Esophagus muscularis mucosa (tissue), 4 donors: Measurements from ENCODE around the gene FNIP1. TPM values are rescaled to one million over a fixed set of nuclear protein-coding genes. Genes with fewer than 3 reads are reported as not detected.

ENCODE experiments used
- DNase-seq: peaks from one replicate; pipeline ENCODE4 v3.0.0-alpha.2; 2017; ENCODE audit errors: extremely low spot score
- H3K27ac ChIP-seq, 4 donors: fragments of 200-600 bp; sonication (generic); replicated peaks in 1 of 4; 1 replicate in 3 of 4; 2 replicates in 1 of 4; pipeline ENCODE4 v1.5.1; 2016 to 2019; ENCODE audit warnings: mild to moderate bottlenecking in 1 of 4
- H3K27me3 ChIP-seq, 4 donors: fragments of 200-600 bp; sonication (generic); one replicate each; pipeline versions ENCODE4 v1.5.1 to v1.6.0; 2016 to 2019
- H3K36me3 ChIP-seq, 4 donors: fragments of 200-600 bp; sonication (generic); one replicate each; pipeline ENCODE4 v1.5.1; 2016 to 2019
- H3K4me1 ChIP-seq, 4 donors: fragments of 200-600 bp; sonication (generic); one replicate each; pipeline ENCODE4 v1.5.1; 2016 to 2019
- H3K4me3 ChIP-seq, 4 donors: fragments of 200-600 bp; sonication (generic); 1 replicate in 2 of 4; 2 replicates in 2 of 4; pipeline ENCODE4 v1.5.1; 2016 to 2019; ENCODE audit warnings: mild to moderate bottlenecking in 4 of 4, moderate library complexity in 1 of 4
- H3K9me3 ChIP-seq, 4 donors: fragments of 200-600 bp; sonication (generic); 1 replicate in 3 of 4; 2 replicates in 1 of 4; pipeline ENCODE4 v1.5.1; 2016 to 2019
- CTCF ChIP-seq, 3 experiments: fragments of 200-600 bp in 2 of 3; fragments of 450-650 bp in 1 of 3; sonication (generic) in 2 of 3; IDR thresholded peaks; one replicate each; pipeline ENCODE4 v1.5.1; 2017 to 2019; ENCODE audit warnings: antibody characterized with exemption in 3 of 3, mild to moderate bottlenecking in 2 of 3, moderate library complexity in 1 of 3
- EP300 ChIP-seq: sonication (generic); formaldehyde crosslinking; IDR thresholded peaks from one replicate; pipeline ENCODE4 v1.6.1; 2017; ENCODE audit warnings: antibody characterized with exemption
- POLR2A ChIP-seq: fragments of 450-650 bp; IDR thresholded peaks from one replicate; pipeline ENCODE4 v1.6.1; 2017; ENCODE audit warnings: antibody characterized with exemption, moderate library complexity, mild to moderate bottlenecking, low read depth
- POLR2AphosphoS5 ChIP-seq, 2 donors: sonication (generic); formaldehyde crosslinking; IDR thresholded peaks; one replicate each; pipeline ENCODE4 v1.6.1; 2017; ENCODE audit warnings: antibody characterized with exemption in 2 of 2
- WGBS: methylation state at CpG from one replicate; pipeline ENCODE4 v1.1.5; 2018; 5-methylcytosine and 5-hydroxymethylcytosine counted together
- intact Hi-C: fragments of 100-400 bp; cut with DNase I; formaldehyde crosslinking; loops from one replicate; pipeline ENCODE4 v1.15.1; 2023
- total RNA-seq, 4 donors: library from RNA; depleted of rRNA; stranded (reverse); fragments of >200 nt; gene quantifications; one replicate each; pipeline versions ENCODE4 v1.1.0 to v1.2.1, GENCODE V29; 2016

The FNIP1 gene
- total RNA-seq, 4 donors from 2014 or later = 36.6 to 52.7 (median 50.1) TPM

- peaks cover 0 to 20% (median 10%) of the 10 kb centered on the region in 4 donors for H3K36me3 ChIP-seq
- H3K27me3 ChIP-seq = no peaks in the 10 kb centered on the region
- no peak overlapping the region for H3K4me3 ChIP-seq
- intact Hi-C loops = no loop called here
- no peak for TF ChIP-seq POLR2A
- no peak for TF ChIP-seq POLR2AphosphoS5 (IDR thresholded peaks at IDR 0.05)
- no peak for TF ChIP-seq CTCF (IDR thresholded peaks at IDR 0.05)
- no peak for TF ChIP-seq EP300
- H3K9me3 ChIP-seq = no peaks in the 10 kb centered on the region
- no peak overlapping the region for H3K27ac ChIP-seq
- H3K4me1 ChIP-seq = peaks cover 0 to 10% (median 3%) of the 10 kb centered on the region in 4 donors
- 82% methylated on average over 6 of the region's 6 CpGs for WGBS
- no peak for DNase-seq
Measured at GRCh38 chr5:131747180-131748105, 49.4 kb downstream of the FNIP1 start.

- H3K27me3 ChIP-seq = no peaks in the 10 kb centered on the region
- intact Hi-C loops = no loop called here
- DNase-seq = no peak
- no peak overlapping the region for H3K4me3 ChIP-seq
- H3K27ac ChIP-seq = no peak overlapping the region
- TF ChIP-seq EP300 (no peak), CTCF (IDR thresholded peaks at IDR 0.05) (no peak), POLR2AphosphoS5 (IDR thresholded peaks at IDR 0.05) (no peak), POLR2A (no peak)
- peaks cover 0 to 30% (median 17%) of the 10 kb centered on the region in 4 donors for H3K36me3 ChIP-seq
- H3K4me1 ChIP-seq = peaks cover 0 to 10% (median 3%) of the 10 kb centered on the region in 4 donors
- 99% methylated on average over 4 of the region's 4 CpGs for WGBS
- no peaks in the 10 kb centered on the region for H3K9me3 ChIP-seq
Measured at GRCh38 chr5:131746423-131746822, 50.4 kb downstream of the FNIP1 start.

- no peak for DNase-seq
- intact Hi-C loops = no loop called here
- no peak overlapping the region for H3K4me3 ChIP-seq
- H3K4me1 ChIP-seq = peaks cover 0 to 10% (median 2%) of the 10 kb centered on the region in 4 donors
- H3K27me3 ChIP-seq = no peaks in the 10 kb centered on the region
- peaks cover 2 to 37% (median 18%) of the 10 kb centered on the region in 4 donors for H3K36me3 ChIP-seq
- no peaks in the 10 kb centered on the region for H3K9me3 ChIP-seq
- no peak overlapping the region for H3K27ac ChIP-seq
- TF ChIP-seq CTCF (IDR thresholded peaks at IDR 0.05) (no peak), EP300 (no peak), POLR2A (no peak), POLR2AphosphoS5 (IDR thresholded peaks at IDR 0.05) (no peak)
- WGBS = 79% methylated on average over 4 of the region's 4 CpGs
Measured at GRCh38 chr5:131745703-131746102, 51.1 kb downstream of the FNIP1 start.

GRCh38 chr5:131745155-131745554, 51.7 kb downstream of the FNIP1 start:
- peaks cover 0 to 10% (median 0%) of the 10 kb centered on the region in 4 donors for H3K4me1 ChIP-seq
- H3K27ac ChIP-seq = no peak overlapping the region
- no peak overlapping the region for H3K4me3 ChIP-seq
- H3K9me3 ChIP-seq = no peaks in the 10 kb centered on the region
- intact Hi-C loops = no loop called here
- no peak for TF ChIP-seq EP300
- TF ChIP-seq POLR2A = no peak
- TF ChIP-seq POLR2AphosphoS5 (IDR thresholded peaks at IDR 0.05) = no peak
- TF ChIP-seq CTCF (IDR thresholded peaks at IDR 0.05) = no peak
- 93% methylated on average over 3 of the region's 3 CpGs for WGBS
- H3K36me3 ChIP-seq = peaks cover 4 to 40% (median 20%) of the 10 kb centered on the region in 4 donors
- no peak for DNase-seq
- H3K27me3 ChIP-seq = no peaks in the 10 kb centered on the region
